Adrenal gland (tissue), 12 donors: ENCODE measurements around the gene PAK5. TPM values are rescaled to one million over a fixed set of nuclear protein-coding genes. Genes with fewer than 3 reads are reported as not detected.

Experiments used
- DNase-seq, 7 donors: peaks; one replicate each; pipeline ENCODE4 v3.0.0-alpha.2; 2019 to 2020
- H3K27ac ChIP-seq, 5 donors: fragments of 200-600 bp; sonication (generic) in 4 of 5; 1 replicate in 3 of 5; 2 replicates in 2 of 5; pipeline versions ENCODE4 v1.5.1 to v1.8.0; 2016 to 2020; ENCODE audit warnings: mild to moderate bottlenecking in 1 of 5
- H3K27me3 ChIP-seq: fragments of 200-600 bp; 2 replicates; pipeline ENCODE4 v1.8.0; 2021
- H3K36me3 ChIP-seq, 2 donors: fragments of 200-600 bp; replicated peaks in 1 of 2; 1 replicate in 1 of 2; 2 replicates in 1 of 2; pipeline versions ENCODE4 v1.5.1 to v1.8.0; 2018 to 2022
- H3K4me1 ChIP-seq, 2 donors: fragments of 200-600 bp; replicated peaks in 1 of 2; 1 replicate in 1 of 2; 2 replicates in 1 of 2; pipeline versions ENCODE4 v1.5.1 to v1.8.0; 2018 to 2021
- H3K4me3 ChIP-seq, 4 donors: fragments of 200-600 bp; sonication (generic) in 3 of 4; one replicate each; pipeline ENCODE4 v1.5.1; 2016 to 2018
- H3K9me3 ChIP-seq, 3 donors: fragments of 200-600 bp; sonication (generic) in 1 of 3; replicated peaks in 1 of 3; 1 replicate in 2 of 3; 2 replicates in 1 of 3; pipeline versions ENCODE4 v1.5.1 to v1.8.0; 2016 to 2021
- CTCF ChIP-seq, 6 experiments: fragments of 450-650 bp in 4 of 6; fragments of 200-600 bp in 2 of 6; sonication (generic) in 1 of 6; IDR thresholded peaks; 1 replicate in 5 of 6; 2 replicates in 1 of 6; pipeline versions ENCODE4 v1.5.1 to v1.8.0; 2016 to 2021; ENCODE audit warnings: antibody characterized with exemption in 6 of 6, mild to moderate bottlenecking in 2 of 6, moderate library complexity in 1 of 6
- POLR2A ChIP-seq, 2 donors: fragments of 450-650 bp; IDR thresholded peaks; one replicate each; pipeline ENCODE4 v1.6.1; 2017; ENCODE audit warnings: antibody characterized with exemption in 2 of 2, mild to moderate bottlenecking in 2 of 2, moderate library complexity in 1 of 2
- WGBS, 4 donors: extraction: QIAGEN DNeasy Blood & Tissue Kit in 2 of 4; methylation state at CpG; one replicate each; pipeline versions ENCODE4 v1.1.5 to v1.1.7; 2013 to 2017; 5-methylcytosine and 5-hydroxymethylcytosine counted together
- intact Hi-C, 2 donors: fragments of 100-400 bp; cut with DNase I; formaldehyde crosslinking; loops; one replicate each; pipeline versions ENCODE4 v1.14.1 to v1.15.0; 2022 to 2023
- polyA plus RNA-seq, 3 donors: library from polyadenylated mRNA; stranded (reverse); fragments of 200-250 nt in 2 of 3; fragments of 350-450 nt in 1 of 3; fragmentation: Illumina TruSeq in 1 of 3; extraction: RNeasy Lipid Tissue Mini Kit (QIAGEN cat#74804) in 1 of 3; gene quantifications; one replicate each; pipeline ENCODE4 v1.2.3, GENCODE V29; 2013 to 2014
- total RNA-seq, 9 donors: library from RNA; depleted of rRNA in 4 of 9; stranded (reverse); fragments of >200 nt in 4 of 9; fragments of 120-200 nt in 1 of 9; fragmentation: NEBNext Ultra II Directional in 1 of 9; extraction: Animal tissue kit (Norgen Biotek cat#: 25700) in 1 of 9; gene quantifications; one replicate each; pipeline versions ENCODE4 v1.1.0 to v1.2.4, GENCODE V29; 2013 to 2023
- donor health status: healthy with polysubstance abuse.
- donor health status: Bipolar disorder and iron deficiency.
- donor health status: DM: yes; HTN: yes; CAD: no.
- donor health status: DM: no; HTN: no; CAD: no.
- donor health status: DM: no; HTN: no; CAD: no.
- donor health status: DM: yes; HTN: yes; CAD: no.

The PAK5 gene
- total and polyA plus RNA-seq, 12 donors: 1.2 to 17.0 (median 4.0) TPM

DNA sequence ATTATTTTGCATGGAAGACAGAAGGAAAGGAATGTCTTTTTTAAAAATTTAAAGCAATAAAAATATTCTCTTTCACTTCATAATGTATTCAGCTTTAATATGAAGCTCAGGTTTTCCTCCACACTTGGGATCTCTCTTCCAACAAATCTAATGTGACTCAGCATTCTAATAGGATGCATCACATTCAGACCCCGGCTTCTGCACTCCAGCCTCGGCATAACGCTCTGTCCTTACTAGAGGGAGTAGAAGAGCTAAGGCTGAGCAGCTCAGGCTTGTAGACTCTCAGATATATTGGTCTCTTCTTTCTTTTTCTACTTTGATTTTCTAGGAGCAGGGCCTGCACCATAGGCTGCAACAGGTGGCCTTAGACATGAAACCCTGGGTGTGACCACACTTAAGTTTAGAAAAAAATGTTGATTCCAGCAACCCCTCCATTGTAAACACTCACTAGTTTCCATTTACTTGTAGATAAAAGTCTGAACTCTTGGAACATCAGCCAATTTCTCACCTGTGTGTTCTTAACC, 161.7 kb downstream of the PAK5 start:
- no peaks in the 10 kb centered on the region for H3K9me3 ChIP-seq
- no peak overlapping the region for H3K4me3 ChIP-seq
- 87 to 94% (median 92%) methylated on average over 3 of the region's 3 CpGs for WGBS, 4 donors
- H3K4me1 ChIP-seq: peaks cover 0 to 7% of the 10 kb centered on the region in 2 donors
- TF ChIP-seq POLR2A (IDR thresholded peaks at IDR 0.05) (no peak), CTCF (IDR thresholded peaks at IDR 0.05) (no peak)
- H3K27ac ChIP-seq: no peak overlapping the region
- no peak for DNase-seq
- intact Hi-C loops: no loop called here
- H3K36me3 ChIP-seq: no peaks in the 10 kb centered on the region
- H3K27me3 ChIP-seq: no peaks in the 10 kb centered on the region

GRCh38 chr20:9672981-9673380, 165.9 kb downstream of the PAK5 start:
- Histone ChIP-seq H3K27ac (no peak overlapping the region), H3K36me3 (no peaks in the 10 kb centered on the region), H3K4me3 (no peak overlapping the region), H3K9me3 (no peaks in the 10 kb centered on the region), H3K27me3 (no peaks in the 10 kb centered on the region), H3K4me1 (peaks cover 0 to 7% of the 10 kb centered on the region in 2 donors)
- DNase-seq: no peak
- intact Hi-C loops: no loop called here
- TF ChIP-seq POLR2A (IDR thresholded peaks at IDR 0.05) (no peak), CTCF (IDR thresholded peaks at IDR 0.05) (no peak)

GRCh38 chr20:9672027-9672426, 166.8 kb downstream of the PAK5 start:
- no peak for DNase-seq
- Histone ChIP-seq H3K27ac (no peak overlapping the region), H3K36me3 (no peaks in the 10 kb centered on the region), H3K4me3 (no peak overlapping the region), H3K9me3 (no peaks in the 10 kb centered on the region), H3K27me3 (no peaks in the 10 kb centered on the region), H3K4me1 (peaks cover 0 to 7% of the 10 kb centered on the region in 2 donors)
- 83 to 92% (median 90%) methylated on average over 2 of the region's 2 CpGs for WGBS, 4 donors
- TF ChIP-seq POLR2A (IDR thresholded peaks at IDR 0.05): no peak
- TF ChIP-seq CTCF (IDR thresholded peaks at IDR 0.05): no peak
- intact Hi-C loops: no loop called here

DNA sequence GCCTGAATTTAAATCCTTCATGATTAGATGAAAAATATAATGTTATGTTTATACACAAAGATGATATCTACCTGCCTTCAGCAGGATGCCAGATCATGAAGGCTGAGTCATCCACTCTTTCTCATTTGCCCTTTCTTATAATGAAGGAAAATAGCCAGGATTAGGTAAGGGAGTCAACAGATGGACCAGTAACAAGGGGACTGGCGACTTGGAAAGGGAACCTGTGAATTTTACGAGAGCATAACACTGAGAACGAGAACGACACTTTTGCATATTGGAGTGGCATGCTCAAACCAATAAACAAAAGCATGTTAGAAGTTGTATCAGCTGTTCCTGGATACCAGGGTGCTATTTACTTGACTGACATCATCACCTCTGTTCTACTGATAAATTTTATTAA, 170.5 kb downstream of the PAK5 start:
- no peaks in the 10 kb centered on the region for H3K4me1 ChIP-seq
- no peak overlapping the region for H3K4me3 ChIP-seq
- DNase-seq: no peak
- TF ChIP-seq POLR2A (IDR thresholded peaks at IDR 0.05) (no peak), CTCF (IDR thresholded peaks at IDR 0.05) (no peak)
- H3K9me3 ChIP-seq: no peaks in the 10 kb centered on the region
- no peak overlapping the region for H3K27ac ChIP-seq
- H3K36me3 ChIP-seq: no peaks in the 10 kb centered on the region
- intact Hi-C loops: no loop called here
- H3K27me3 ChIP-seq: no peaks in the 10 kb centered on the region
- WGBS, 4 donors: 68 to 82% (median 80%) methylated on average over 4 of the region's 4 CpGs
